Measurements from ENCODE around the gene AKAP6.
A peak's percentile ranks its signal among the peaks of the same experiment; 100 is the strongest.

Gene AKAP6

DNA sequence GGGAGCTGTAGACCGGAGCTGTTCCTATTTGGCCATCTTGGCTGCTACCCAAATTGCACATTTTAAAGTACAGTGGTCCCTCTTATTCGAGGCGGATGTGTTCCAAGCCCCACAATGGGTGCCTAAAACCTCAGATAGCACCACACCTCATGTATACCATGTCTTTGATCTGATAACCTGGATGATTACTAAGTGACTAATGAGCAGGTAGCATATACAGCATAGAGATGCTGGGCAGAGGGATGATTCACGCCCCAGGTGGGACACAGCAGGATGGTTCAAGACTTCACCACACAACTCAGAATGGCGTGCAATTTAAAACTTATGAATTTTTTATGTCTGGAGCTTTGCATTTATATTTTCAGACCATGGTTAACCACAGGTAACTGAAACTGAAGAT lies 255.0 kb downstream of the AKAP6 start:
- peak; percentile 54 for DNase-seq (ENCODE audit: low spot score)
- POLR2A ChIA-PET (ENCODE audit: low non-redundant PET), result no interaction called here
- no peak overlapping the region for H3K27ac ChIP-seq
- TF ChIP-seq, protein P1, sequence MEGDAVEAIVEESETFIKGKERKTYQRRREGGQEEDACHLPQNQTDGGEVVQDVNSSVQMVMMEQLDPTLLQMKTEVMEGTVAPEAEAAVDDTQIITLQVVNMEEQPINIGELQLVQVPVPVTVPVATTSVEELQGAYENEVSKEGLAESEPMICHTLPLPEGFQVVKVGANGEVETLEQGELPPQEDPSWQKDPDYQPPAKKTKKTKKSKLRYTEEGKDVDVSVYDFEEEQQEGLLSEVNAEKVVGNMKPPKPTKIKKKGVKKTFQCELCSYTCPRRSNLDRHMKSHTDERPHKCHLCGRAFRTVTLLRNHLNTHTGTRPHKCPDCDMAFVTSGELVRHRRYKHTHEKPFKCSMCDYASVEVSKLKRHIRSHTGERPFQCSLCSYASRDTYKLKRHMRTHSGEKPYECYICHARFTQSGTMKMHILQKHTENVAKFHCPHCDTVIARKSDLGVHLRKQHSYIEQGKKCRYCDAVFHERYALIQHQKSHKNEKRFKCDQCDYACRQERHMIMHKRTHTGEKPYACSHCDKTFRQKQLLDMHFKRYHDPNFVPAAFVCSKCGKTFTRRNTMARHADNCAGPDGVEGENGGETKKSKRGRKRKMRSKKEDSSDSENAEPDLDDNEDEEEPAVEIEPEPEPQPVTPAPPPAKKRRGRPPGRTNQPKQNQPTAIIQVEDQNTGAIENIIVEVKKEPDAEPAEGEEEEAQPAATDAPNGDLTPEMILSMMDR (conservative IDR thresholded peaks at IDR 0.05; ENCODE audit: low read depth), result no peak
- CTCF ChIA-PET, result no interaction called here

DNA sequence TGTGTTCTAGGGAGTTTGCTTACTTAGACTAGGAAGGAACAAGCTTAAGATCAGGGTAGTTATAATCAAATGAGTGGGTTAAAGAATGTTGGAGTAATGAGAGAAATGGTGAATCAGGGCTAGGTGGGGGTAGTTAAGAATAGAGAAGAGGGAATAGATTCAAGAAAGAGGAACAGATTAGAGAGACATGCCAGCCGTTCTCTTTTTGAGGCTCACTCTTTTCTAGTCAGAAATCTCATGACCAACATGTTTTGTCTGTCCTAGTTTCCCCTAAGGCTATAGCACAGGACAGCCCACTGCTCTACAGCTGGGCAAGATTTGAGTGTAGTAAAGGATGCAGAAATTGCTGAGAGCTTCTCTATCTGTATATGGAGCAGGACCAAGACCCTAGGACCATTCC lies 258.4 kb downstream of the AKAP6 start:
- TF ChIP-seq, protein P1 (conservative IDR thresholded peaks at IDR 0.05; ENCODE audit: low read depth), result no peak
- POLR2A ChIA-PET (ENCODE audit: low non-redundant PET), result no interaction called here
- CTCF ChIA-PET, result no interaction called here

DNA sequence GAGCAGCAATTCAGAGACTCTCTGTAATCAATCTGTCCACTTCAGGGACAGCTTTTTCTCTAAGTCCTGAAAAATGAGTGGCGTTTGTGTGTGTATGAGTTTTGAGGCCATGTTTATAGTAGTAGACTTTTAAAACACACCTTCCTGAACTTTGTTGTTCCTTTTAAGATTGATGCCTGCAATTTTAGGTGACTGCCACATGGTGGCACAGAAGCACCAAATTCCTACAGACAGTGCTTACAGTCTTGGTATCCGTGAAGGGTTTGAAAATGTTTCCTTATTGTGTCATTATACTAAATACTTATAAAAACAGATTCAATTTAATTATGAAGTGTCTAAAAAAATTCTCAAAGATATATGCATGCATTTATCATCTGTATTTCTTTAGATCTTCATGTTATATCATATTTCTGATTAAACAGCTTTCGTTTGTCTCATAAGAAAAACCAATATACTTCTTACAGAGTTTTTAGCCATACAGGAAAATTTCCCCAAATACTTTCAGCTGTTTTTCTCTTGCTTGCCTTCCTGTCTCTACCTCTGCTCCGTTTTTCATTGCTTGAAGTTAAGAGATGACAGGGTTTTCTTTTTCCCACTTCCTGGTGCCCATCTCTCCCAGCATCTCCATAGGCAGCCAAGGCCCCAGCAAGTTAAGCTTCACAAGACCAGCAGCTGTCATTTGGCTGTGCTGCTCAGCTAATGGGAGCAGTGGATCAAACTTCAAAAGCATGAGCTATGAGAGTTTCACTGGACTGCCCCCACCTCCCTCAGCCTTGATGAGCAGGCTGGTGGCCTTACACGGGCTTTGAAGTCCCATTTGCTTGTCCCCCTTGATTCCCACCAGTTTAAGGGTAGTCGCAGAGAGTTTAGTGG lies 259.6 kb downstream of the AKAP6 start:
- H3K27ac ChIP-seq, result no peak overlapping the region
- DNase-seq (ENCODE audit: low spot score), result no peak
- TF ChIP-seq, protein P1 (conservative IDR thresholded peaks at IDR 0.05; ENCODE audit: low read depth), result peak; percentile 34; the same call in 1 of the 2 replicates
- CTCF ChIA-PET, result interaction anchor here (0.6 to 1.1 kb wide), 2 partner anchors 111 to 1154 kb away, joined by 3 read pairs; no protein-coding TSS in a partner anchor
- POLR2A ChIA-PET (ENCODE audit: low non-redundant PET), result no interaction called here

More for the DNA sequence above, 258.4 kb downstream of the AKAP6 start:
- H3K27ac ChIP-seq, result no peak overlapping the region
- no peak for DNase-seq (ENCODE audit: low spot score)

DNA sequence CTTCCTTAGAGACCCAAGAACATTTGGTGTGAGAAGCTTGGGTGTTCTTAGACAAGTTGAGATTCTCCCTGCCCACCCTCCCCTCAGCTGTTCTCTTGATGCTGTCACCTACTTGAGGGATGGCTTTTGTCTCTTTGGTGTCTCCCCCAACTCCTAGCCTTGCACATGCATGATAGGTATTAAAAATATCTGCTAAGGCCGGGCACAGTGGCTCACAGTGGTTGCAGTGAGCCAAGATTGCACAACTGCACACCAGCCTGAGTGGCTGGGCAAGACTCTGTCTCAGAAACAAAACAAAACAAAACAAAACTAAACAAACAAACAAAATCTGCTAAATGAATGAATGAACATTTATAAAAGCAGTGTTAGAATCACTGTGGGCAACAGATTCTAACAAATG lies 261.1 kb downstream of the AKAP6 start:
- no peak for DNase-seq (ENCODE audit: low spot score)
- TF ChIP-seq, protein P1 (conservative IDR thresholded peaks at IDR 0.05; ENCODE audit: low read depth), result no peak
- no peak overlapping the region for H3K27ac ChIP-seq
- ChIA-PET CTCF (no interaction called here), POLR2A (ENCODE audit: low non-redundant PET) (no interaction called here)

DNA sequence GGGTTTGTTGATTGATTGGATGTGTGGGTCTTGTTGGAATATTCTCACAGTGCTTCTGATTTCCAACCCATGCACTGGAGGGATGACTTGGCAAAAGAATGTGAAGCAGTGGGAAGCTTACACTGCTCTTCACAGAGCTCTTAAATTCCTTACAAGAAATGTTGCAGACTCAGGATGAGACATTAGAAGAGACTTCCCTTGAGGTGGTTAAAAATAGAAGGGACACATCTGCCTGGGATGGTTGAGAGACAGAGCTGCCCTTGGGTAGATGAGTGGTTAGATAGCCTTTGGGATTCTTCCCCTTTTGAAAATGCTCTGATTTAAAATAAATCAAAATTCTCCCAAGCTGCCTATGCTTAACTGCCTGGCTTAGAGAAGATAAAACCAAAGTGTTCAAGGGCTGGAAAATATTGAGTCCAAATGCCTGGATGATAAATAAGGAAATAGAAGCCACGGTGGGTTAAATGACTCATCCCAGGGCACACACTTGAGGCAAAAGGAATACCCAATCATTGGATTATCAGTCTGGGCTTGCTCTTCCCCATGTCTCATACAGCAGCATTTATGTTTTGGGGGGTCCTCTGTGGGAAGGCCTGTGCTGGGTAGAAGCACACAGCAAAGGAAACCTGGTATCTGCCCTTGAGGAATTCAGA lies 264.3 kb downstream of the AKAP6 start:
- ChIA-PET CTCF (interaction anchor here (0.6 kb wide), 1 partner anchor 185 kb away, joined by 3 read pairs; no protein-coding TSS in a partner anchor), POLR2A (ENCODE audit: low non-redundant PET) (no interaction called here)
- no peak for DNase-seq (ENCODE audit: low spot score)
- H3K27ac ChIP-seq, result no peak overlapping the region
- TF ChIP-seq, protein P1 (conservative IDR thresholded peaks at IDR 0.05; ENCODE audit: low read depth), result no peak

DNA sequence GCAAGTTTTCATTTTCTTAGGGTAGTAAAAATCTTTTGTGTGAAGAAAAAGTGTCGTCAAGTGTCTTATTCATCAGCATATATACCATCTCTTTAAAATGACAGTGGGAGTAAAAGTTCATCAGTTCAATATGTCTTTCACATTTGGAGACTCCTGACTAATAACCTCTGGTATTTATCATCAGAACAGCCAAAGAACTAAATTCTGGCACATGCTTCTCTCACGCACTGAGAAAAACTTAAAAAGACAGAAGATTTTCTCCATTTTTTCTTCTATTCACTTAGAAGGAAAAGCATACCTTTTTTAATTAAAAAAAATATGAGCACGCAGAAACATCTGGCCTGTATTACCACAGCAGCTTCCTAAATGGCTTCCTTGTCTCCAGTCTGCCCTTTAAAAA lies 265.7 kb downstream of the AKAP6 start:
- POLR2A ChIA-PET (ENCODE audit: low non-redundant PET), result no interaction called here
- TF ChIP-seq, protein P1 (conservative IDR thresholded peaks at IDR 0.05; ENCODE audit: low read depth), result no peak
- H3K27ac ChIP-seq, result peak overlapping the region; percentile 34; the same call in 1 of the 2 replicates
- CTCF ChIA-PET, result no interaction called here
- peak; percentile 26 for DNase-seq (ENCODE audit: low spot score)
